CD4-positive, CD25-positive, alpha-beta regulatory T cell (primary cell): ENCODE measurements around the gene CCDC106. TPM values are rescaled to one million over a fixed set of nuclear protein-coding genes. Genes with fewer than 3 reads are reported as not detected.

Source experiments
- ATAC-seq, 2 donors: fragments of 150-1000 bp; cut with Tn5 transposase; one replicate each; pipeline ENCODE4 v1.10.0; 2021; ENCODE audit warnings: low read depth in 2 of 2, moderate number of reproducible peaks in 2 of 2, moderate library complexity in 1 of 2
- DNase-seq, 3 donors: peaks; one replicate each; pipeline versions ENCODE4 v3.0.0 to v3.0.0-alpha.2; 2012 to 2022; ENCODE audit warnings: mixed read lengths in 1 of 3
- H3K27ac ChIP-seq: one replicate; pipeline ENCODE4 v1.7.0; 2013; ENCODE audit warnings: mild to moderate bottlenecking, low read length; ENCODE audit not compliant: insufficient read depth, poor library complexity, severe bottlenecking
- H3K27me3 ChIP-seq: one replicate; pipeline ENCODE4 v1.7.0; 2013; ENCODE audit warnings: low read length; ENCODE audit not compliant: control insufficient read depth, insufficient read depth
- H3K36me3 ChIP-seq: one replicate; pipeline ENCODE4 v1.7.0; 2013; ENCODE audit warnings: mild to moderate bottlenecking, low read length, moderate library complexity; ENCODE audit not compliant: control insufficient read depth, insufficient read depth
- H3K4me1 ChIP-seq: 2 replicates; pipeline ENCODE4 v1.7.0; 2013; ENCODE audit warnings: mild to moderate bottlenecking, low read length; ENCODE audit not compliant: insufficient read depth, control insufficient read depth, poor library complexity, severe bottlenecking
- H3K4me3 ChIP-seq: one replicate; pipeline ENCODE4 v1.7.0; 2013; ENCODE audit warnings: low read depth, mild to moderate bottlenecking, low read length, moderate library complexity
- H3K9me3 ChIP-seq, 2 experiments: 1 replicate in 1 of 2; 2 replicates in 1 of 2; pipeline ENCODE4 v1.7.0; 2013; ENCODE audit warnings: low read length in 2 of 2, mild to moderate bottlenecking in 1 of 2, moderate library complexity in 1 of 2; ENCODE audit not compliant: control insufficient read depth in 2 of 2
- H3K27ac Mint-ChIP-seq, 3 donors: one replicate each; pipeline ENCODE4 v1.8.0; 2020 to 2022; ENCODE audit warnings: mild to moderate bottlenecking in 3 of 3, mixed read lengths in 3 of 3, moderate library complexity in 2 of 3
- H3K27me3 Mint-ChIP-seq: one replicate; pipeline ENCODE4 v1.8.0; 2022; ENCODE audit warnings: mild to moderate bottlenecking, mixed read lengths
- H3K36me3 Mint-ChIP-seq: one replicate; pipeline ENCODE4 v1.8.0; 2020; ENCODE audit warnings: mixed read lengths
- H3K4me1 Mint-ChIP-seq, 4 donors: one replicate each; pipeline ENCODE4 v1.8.0; 2020 to 2022; ENCODE audit warnings: mixed read lengths in 4 of 4, mild to moderate bottlenecking in 1 of 4
- H3K4me3 Mint-ChIP-seq, 4 donors: one replicate each; pipeline ENCODE4 v1.8.0; 2020 to 2022; ENCODE audit warnings: mild to moderate bottlenecking in 4 of 4, mixed read lengths in 4 of 4, moderate library complexity in 3 of 4
- H3K9me3 Mint-ChIP-seq, 7 donors: one replicate each; pipeline ENCODE4 v1.8.0; 2020 to 2022; ENCODE audit warnings: mixed read lengths in 7 of 7, mild to moderate bottlenecking in 3 of 7, moderate library complexity in 2 of 7
- polyA plus RNA-seq, 4 donors: library from polyadenylated mRNA; unstranded; fragments of 300-500 nt; fragmentation: Illumina TruSeq; gene quantifications; one replicate each; pipeline ENCODE4 v1.2.3, GENCODE V29; 2021
- total RNA-seq: library from RNA; stranded (reverse); gene quantifications from one replicate; pipeline ENCODE4 v1.2.3, GENCODE V29; 2022

The CCDC106 gene
- total and polyA plus RNA-seq, 5 donors from 2014 or later, result 0.22 to 1.0 (median 0.56) TPM

DNA sequence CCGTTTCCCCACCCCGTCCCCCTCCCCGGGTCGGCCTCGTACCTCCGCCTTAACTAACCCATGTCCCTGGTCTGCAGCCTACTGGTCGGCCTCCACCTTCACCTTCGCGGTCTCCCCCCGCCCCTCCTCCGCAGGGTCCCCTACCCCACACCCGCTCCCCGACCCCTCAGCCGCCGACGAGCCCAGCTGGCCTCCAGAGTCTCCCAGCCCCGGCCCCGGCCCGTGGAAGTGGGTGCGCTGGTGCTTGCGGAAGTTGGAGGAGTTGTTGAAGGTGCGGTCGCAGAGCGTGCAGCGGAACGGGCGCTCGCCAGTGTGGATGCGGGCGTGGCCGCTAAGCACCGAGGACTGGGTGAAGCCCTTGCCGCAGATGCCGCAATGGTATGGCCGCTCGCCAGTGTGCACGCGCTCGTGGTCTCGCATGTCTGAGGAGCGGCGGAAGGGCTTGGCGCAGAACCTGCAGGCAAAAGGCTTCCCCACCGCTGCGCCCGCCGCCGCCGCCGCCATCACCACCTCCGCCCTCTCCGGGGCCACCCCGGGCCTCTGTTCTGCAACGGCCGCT is 26.3 kb upstream of the CCDC106 start:
- no peaks in the 10 kb centered on the region for H3K9me3 Mint-ChIP-seq
- H3K27me3 ChIP-seq, result no peaks in the 10 kb centered on the region
- DNase-seq (no peak), ATAC-seq (no peak)
- H3K4me1 Mint-ChIP-seq, result peaks cover 11 to 49% (median 23%) of the 10 kb centered on the region in 4 donors
- no peaks in the 10 kb centered on the region for H3K9me3 ChIP-seq
- H3K4me3 ChIP-seq, result no peak overlapping the region
- H3K27ac ChIP-seq, result no peak overlapping the region
- H3K27me3 Mint-ChIP-seq, result no peaks in the 10 kb centered on the region
- no peak overlapping the region for H3K27ac Mint-ChIP-seq
- no peaks in the 10 kb centered on the region for H3K36me3 ChIP-seq
- no peak overlapping the region for H3K4me3 Mint-ChIP-seq
- H3K36me3 Mint-ChIP-seq, result peaks cover 10% of the 10 kb centered on the region
- H3K4me1 ChIP-seq, result peaks cover 28% of the 10 kb centered on the region

DNA sequence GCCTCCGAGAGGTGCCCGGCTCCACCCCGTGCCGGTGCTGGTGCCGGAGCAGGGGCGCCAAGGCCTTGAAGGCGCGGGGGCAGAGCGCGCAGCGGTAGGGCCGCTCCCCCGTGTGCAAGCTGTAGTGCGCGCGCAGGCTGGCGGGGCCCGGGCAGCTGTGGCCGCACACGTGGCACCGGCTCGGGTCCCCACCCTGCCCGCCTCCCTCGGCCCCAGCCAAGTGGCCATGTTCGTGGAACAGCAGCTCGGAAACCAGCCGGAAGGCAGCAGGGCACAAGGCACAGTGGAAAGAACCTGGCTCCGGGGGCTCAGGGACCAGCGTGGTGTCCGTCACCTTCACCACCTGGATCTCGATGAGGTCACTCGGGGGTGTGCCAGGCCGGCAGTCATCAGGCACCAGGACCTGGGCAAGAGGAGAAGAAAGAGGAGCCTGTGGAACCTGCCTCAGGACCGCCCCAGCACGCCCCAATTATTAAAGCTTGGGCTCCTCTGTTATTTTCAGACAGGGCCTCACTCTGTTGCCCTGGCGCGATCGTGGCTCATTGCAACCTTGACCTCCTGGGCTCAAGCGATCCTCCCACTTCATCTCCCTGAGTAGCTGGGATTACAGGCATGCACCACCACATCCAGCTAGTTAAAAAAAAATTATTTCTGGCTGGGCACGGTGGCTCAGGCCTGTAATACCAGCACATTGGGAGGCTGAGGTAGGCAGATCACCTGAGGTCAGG is 25.6 kb upstream of the CCDC106 start:
- no peak overlapping the region for H3K27ac Mint-ChIP-seq
- H3K36me3 Mint-ChIP-seq, result peaks cover 8% of the 10 kb centered on the region
- no peak overlapping the region for H3K4me3 Mint-ChIP-seq
- H3K27me3 ChIP-seq, result no peaks in the 10 kb centered on the region
- H3K4me3 ChIP-seq, result no peak overlapping the region
- H3K4me1 ChIP-seq, result peaks cover 33% of the 10 kb centered on the region
- no peaks in the 10 kb centered on the region for H3K9me3 ChIP-seq
- no peak for DNase-seq
- H3K27me3 Mint-ChIP-seq, result no peaks in the 10 kb centered on the region
- H3K4me1 Mint-ChIP-seq, result peaks cover 15 to 54% (median 26%) of the 10 kb centered on the region in 4 donors
- no peak overlapping the region for H3K27ac ChIP-seq
- no peak for ATAC-seq
- H3K9me3 Mint-ChIP-seq, result no peaks in the 10 kb centered on the region
- H3K36me3 ChIP-seq, result no peaks in the 10 kb centered on the region

DNA sequence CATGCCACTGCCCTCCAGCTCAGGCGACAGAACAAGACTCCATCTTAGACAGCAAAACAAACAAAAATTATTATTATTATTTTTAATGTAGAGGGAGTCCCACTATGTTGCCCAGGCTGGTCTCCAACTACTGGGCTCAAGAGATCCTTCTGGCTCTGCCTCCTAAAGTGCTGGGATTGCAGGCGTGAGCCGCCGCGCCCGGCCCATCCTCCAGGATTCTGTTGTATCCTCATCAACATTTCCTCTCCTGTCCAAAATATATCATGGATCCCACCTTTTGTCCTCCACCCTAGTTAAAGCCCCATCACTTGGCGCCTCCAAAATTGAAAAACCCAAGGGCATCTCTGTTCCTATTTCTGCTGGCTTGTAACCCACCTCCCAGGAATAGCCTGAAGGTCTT is 24.9 kb upstream of the CCDC106 start:
- H3K27me3 Mint-ChIP-seq, result no peaks in the 10 kb centered on the region
- H3K4me3 Mint-ChIP-seq, result peak overlapping the region in 1 of 4 donors; percentile 89
- peaks cover 17 to 54% (median 25%) of the 10 kb centered on the region in 4 donors for H3K4me1 Mint-ChIP-seq
- Histone ChIP-seq H3K36me3 (no peaks in the 10 kb centered on the region), H3K9me3 (no peaks in the 10 kb centered on the region), H3K4me1 (peaks cover 33% of the 10 kb centered on the region), H3K27me3 (no peaks in the 10 kb centered on the region), H3K27ac (no peak overlapping the region), H3K4me3 (no peak overlapping the region)
- ATAC-seq (no peak), DNase-seq (no peak)
- peaks cover 4% of the 10 kb centered on the region for H3K36me3 Mint-ChIP-seq
- H3K27ac Mint-ChIP-seq, result peak overlapping the region in 2 of 3 donors; percentile 98
- H3K9me3 Mint-ChIP-seq, result no peaks in the 10 kb centered on the region

DNA sequence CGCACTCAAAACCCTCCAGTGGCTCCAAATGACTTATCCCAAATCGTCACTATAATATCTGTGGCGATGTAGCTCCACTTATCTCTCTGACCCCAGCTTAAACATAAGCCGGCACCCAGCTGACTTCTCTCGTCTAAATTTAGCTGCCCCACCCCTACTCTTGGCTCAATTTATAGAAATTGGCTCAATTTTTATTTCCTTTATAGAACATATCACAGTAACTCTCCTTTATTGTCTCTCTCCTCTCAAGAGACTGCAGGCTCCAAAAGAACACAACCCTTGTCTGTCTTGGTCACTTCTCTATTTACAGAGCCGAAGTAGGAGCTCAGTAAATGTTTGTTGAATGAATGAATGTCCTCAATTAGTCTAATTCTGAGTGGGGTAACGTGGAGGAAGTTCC is 24.5 kb upstream of the CCDC106 start:
- H3K36me3 ChIP-seq, result no peaks in the 10 kb centered on the region
- no peaks in the 10 kb centered on the region for H3K9me3 ChIP-seq
- Mint-ChIP-seq H3K9me3 (no peaks in the 10 kb centered on the region), H3K36me3 (peaks cover 4% of the 10 kb centered on the region), H3K4me3 (peak overlapping the region in 3 of 4 donors; percentile 89 to 93 (median 89)), H3K4me1 (peaks cover 17 to 54% (median 25%) of the 10 kb centered on the region in 4 donors), H3K27ac (peak overlapping the region in 2 of 3 donors; percentile 98), H3K27me3 (no peaks in the 10 kb centered on the region)
- H3K27ac ChIP-seq, result peak overlapping the region; percentile 96
- no peak overlapping the region for H3K4me3 ChIP-seq
- H3K4me1 ChIP-seq, result peaks cover 33% of the 10 kb centered on the region
- ATAC-seq, result no peak
- DNase-seq, result no peak
- no peaks in the 10 kb centered on the region for H3K27me3 ChIP-seq

DNA sequence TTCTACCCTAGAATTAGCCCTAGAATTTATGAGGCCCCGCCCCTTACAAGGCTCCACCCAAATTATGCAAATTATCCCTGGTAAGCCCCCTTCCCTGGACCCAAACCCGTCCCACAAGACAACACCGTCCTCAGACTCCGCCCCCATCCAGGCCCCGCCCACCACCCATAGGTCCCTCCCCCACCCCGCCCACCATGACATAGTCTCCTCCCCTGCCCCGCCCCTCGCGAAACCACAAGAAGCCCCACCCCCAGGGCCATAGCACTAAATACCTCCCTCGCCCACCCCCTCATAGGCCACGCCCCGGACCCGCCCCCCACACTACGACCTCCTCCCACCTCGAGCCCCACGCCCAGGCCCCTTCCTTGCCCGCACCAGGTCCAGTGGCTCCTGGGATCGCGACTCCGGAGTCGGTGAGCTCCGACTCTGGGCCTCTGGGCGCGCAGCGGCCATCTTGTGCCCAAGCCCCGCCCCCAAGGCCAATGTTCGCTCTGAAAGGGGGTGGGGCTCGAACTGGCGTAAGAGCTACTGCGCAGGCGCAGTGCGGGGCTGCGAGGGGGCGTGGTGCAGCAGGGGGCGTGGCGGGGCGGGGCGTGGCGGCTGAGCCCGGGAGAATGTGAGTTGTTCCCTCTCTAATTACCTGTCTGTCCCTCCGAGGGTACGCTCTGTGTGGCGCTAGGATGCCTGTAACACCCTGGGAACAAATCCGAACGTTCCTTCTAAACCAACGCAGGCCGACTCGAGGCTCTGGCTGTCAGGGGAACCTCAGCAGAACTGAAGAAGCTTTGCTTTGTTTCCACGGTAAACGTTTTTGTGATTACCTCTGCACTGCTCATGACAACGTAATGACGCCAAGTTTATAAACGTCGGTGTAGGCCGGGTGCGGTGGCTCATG is 23.7 kb upstream of the CCDC106 start, which contains the start of gene ZNF784:
ZNF784 (minus strand) TSS at position 458 of the 895 bp plus-strand sequence; CDS start at position 453, 5 bp downstream.
- Mint-ChIP-seq H3K36me3 (peaks cover 4% of the 10 kb centered on the region), H3K27me3 (no peaks in the 10 kb centered on the region), H3K9me3 (no peaks in the 10 kb centered on the region), H3K27ac (peak within 1 kb of the TSS; percentile 97 to 98 (median 98)), H3K4me1 (peaks cover 17 to 53% (median 25%) of the 10 kb centered on the region in 4 donors), H3K4me3 (peak within 1 kb of the TSS; percentile 89 to 95 (median 91))
- peak; percentile 90 to 93 (median 92) for DNase-seq
- H3K4me1 ChIP-seq, result peaks cover 33% of the 10 kb centered on the region
- peak within 1 kb of the TSS; percentile 76 for H3K4me3 ChIP-seq
- no peaks in the 10 kb centered on the region for H3K9me3 ChIP-seq
- no peaks in the 10 kb centered on the region for H3K27me3 ChIP-seq
- peak within 1 kb of the TSS; percentile 96 for H3K27ac ChIP-seq
- no peaks in the 10 kb centered on the region for H3K36me3 ChIP-seq
- peak; percentile 80 to 84 for ATAC-seq

DNA sequence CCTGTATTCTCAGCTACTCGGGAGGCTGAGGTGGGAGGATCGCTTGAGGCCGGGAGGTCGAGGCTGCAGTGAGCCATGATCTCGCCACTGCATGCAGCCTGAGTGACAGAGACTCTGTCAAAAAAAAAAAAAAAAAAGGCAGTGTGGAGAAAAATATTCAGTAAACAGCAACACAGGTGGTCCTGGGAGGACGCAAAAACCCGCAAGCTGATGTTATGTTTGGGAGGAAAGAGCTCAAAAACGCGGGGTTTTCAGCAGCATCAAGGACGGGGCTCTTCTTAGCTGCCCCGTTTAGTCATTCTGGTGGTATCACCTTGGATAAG is 23.0 kb upstream of the CCDC106 start:
- peak overlapping the region in 2 of 3 donors; percentile 98 for H3K27ac Mint-ChIP-seq
- no peaks in the 10 kb centered on the region for H3K27me3 Mint-ChIP-seq
- H3K27ac ChIP-seq, result peak overlapping the region; percentile 96
- ATAC-seq (no peak), DNase-seq (no peak)
- H3K4me1 Mint-ChIP-seq, result peaks cover 17 to 49% (median 25%) of the 10 kb centered on the region in 4 donors
- H3K4me3 ChIP-seq, result peak overlapping the region; percentile 76
- H3K27me3 ChIP-seq, result no peaks in the 10 kb centered on the region
- no peaks in the 10 kb centered on the region for H3K36me3 ChIP-seq
- no peaks in the 10 kb centered on the region for H3K9me3 Mint-ChIP-seq
- peaks cover 33% of the 10 kb centered on the region for H3K4me1 ChIP-seq
- no peaks in the 10 kb centered on the region for H3K9me3 ChIP-seq
- peaks cover 4% of the 10 kb centered on the region for H3K36me3 Mint-ChIP-seq
- H3K4me3 Mint-ChIP-seq, result peak overlapping the region; percentile 89 to 95 (median 91)

DNA sequence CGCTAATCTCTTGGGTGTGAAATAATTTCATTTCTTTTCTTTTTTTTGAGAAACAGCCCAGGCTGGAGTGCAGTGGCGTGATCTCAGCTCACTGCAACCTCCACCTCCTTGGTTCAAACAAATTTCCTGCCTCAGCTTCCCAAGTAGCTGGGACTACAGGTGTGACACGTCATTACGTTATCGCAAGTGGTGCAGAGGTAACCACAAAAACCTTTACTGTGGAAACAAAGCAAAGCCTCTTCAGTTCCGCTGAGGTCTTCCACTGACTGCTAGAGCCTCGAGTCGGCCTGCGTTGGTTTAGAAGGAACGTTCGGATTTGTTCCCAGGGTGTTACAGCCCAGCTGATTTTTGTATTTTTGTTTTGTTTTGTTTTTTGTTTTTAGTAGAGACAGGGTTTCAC is 21.7 kb upstream of the CCDC106 start:
- Histone ChIP-seq H3K36me3 (no peaks in the 10 kb centered on the region), H3K27ac (peak overlapping the region; percentile 76), H3K9me3 (no peaks in the 10 kb centered on the region), H3K4me3 (peak overlapping the region; percentile 65), H3K27me3 (no peaks in the 10 kb centered on the region), H3K4me1 (peaks cover 33% of the 10 kb centered on the region)
- peak overlapping the region; percentile 85 to 93 (median 92) for H3K27ac Mint-ChIP-seq
- ATAC-seq, result peak; percentile 25 to 29
- no peaks in the 10 kb centered on the region for H3K9me3 Mint-ChIP-seq
- H3K27me3 Mint-ChIP-seq, result no peaks in the 10 kb centered on the region
- DNase-seq, result peak; percentile 47 to 80 (median 72)
- no peaks in the 10 kb centered on the region for H3K36me3 Mint-ChIP-seq
- H3K4me3 Mint-ChIP-seq, result peak overlapping the region; percentile 75 to 87 (median 80)
- peaks cover 17 to 38% (median 25%) of the 10 kb centered on the region in 4 donors for H3K4me1 Mint-ChIP-seq
